OCI-LY3 (cell line): ENCODE measurements around the gene SGK2.

Experiments used
- H2AFZ ChIP-seq: fragments of 200-600, 300-600 bp; shearing (Covaris generic); 2 replicates; pipeline ENCODE4 v1.6.0; 2014; ENCODE audit warnings: antibody characterized with exemption, low read depth, low read length
- H3K27ac ChIP-seq: fragments of 200-600, 300-600 bp; sonication (generic); 2 replicates; pipeline ENCODE4 v1.5.1; 2014; ENCODE audit warnings: mild to moderate bottlenecking, low read length, moderate library complexity, mixed read lengths
- H3K27me3 ChIP-seq: fragments of 200-600, 300-600 bp; sonication (generic); 2 replicates; pipeline ENCODE4 v1.6.1; 2014; ENCODE audit warnings: low read depth, low read length, mixed read lengths
- H3K36me3 ChIP-seq: fragments of 200-600, 300-600 bp; sonication (generic); replicated peaks from 2 replicates; pipeline ENCODE3; 2014; ENCODE audit warnings: low read depth, low read length, mixed read lengths
- H3K4me1 ChIP-seq: fragments of 300-600, 200-600 bp; sonication (generic); 2 replicates; pipeline ENCODE4 v1.6.1; 2014; ENCODE audit warnings: low read length, mixed read lengths
- H3K4me2 ChIP-seq: fragments of 200-600, 300-600 bp; sonication (generic); 2 replicates; pipeline ENCODE4 v1.6.1; 2014; ENCODE audit warnings: low read length, mixed read lengths
- H3K4me3 ChIP-seq: fragments of 300-600, 200-600 bp; sonication (generic); 2 replicates; pipeline ENCODE4 v1.5.1; 2014; ENCODE audit warnings: antibody characterized with exemption, mild to moderate bottlenecking, low read length, moderate library complexity
- H3K79me2 ChIP-seq: fragments of 300-600, 200-600 bp; shearing (Covaris generic); 2 replicates; pipeline ENCODE4 v1.6.1; 2014; ENCODE audit warnings: mild to moderate bottlenecking, low read length, mixed read lengths
- H3K9ac ChIP-seq: fragments of 300-600, 200-600 bp; shearing (Covaris generic); 2 replicates; pipeline ENCODE4 v1.6.0; 2014; ENCODE audit warnings: mild to moderate bottlenecking, low read length, moderate library complexity
- H3K9me3 ChIP-seq: fragments of 200-600, 300-600 bp; shearing (Covaris generic); 2 replicates; pipeline ENCODE4 v1.6.1; 2014; ENCODE audit warnings: low read length, mixed read lengths; ENCODE audit not compliant: insufficient read depth
- H4K20me1 ChIP-seq: fragments of 200-600, 300-600 bp; sonication (generic); 2 replicates; pipeline ENCODE4 v1.6.1; 2016; ENCODE audit warnings: low read length, mixed read lengths; ENCODE audit not compliant: insufficient read depth
- EZH2phosphoT487 ChIP-seq: fragments of 200-600 bp; shearing (Covaris generic); IDR thresholded peaks from 2 replicates; pipeline ENCODE4 v1.6.1; 2018; ENCODE audit warnings: antibody characterized with exemption, mixed run types, low read depth
- TF ChIP-seq, protein P1 (sequence below): fragments of 200-600, 300-600 bp; sonication (generic); IDR thresholded peaks from 2 replicates; pipeline ENCODE4 v1.5.1; 2014; ENCODE audit warnings: antibody characterized with exemption, low read length, low read depth

Gene SGK2

GRCh38 chr20:43568706-43569105, 9.9 kb downstream of the SGK2 start:
- TF ChIP-seq, protein P1, sequence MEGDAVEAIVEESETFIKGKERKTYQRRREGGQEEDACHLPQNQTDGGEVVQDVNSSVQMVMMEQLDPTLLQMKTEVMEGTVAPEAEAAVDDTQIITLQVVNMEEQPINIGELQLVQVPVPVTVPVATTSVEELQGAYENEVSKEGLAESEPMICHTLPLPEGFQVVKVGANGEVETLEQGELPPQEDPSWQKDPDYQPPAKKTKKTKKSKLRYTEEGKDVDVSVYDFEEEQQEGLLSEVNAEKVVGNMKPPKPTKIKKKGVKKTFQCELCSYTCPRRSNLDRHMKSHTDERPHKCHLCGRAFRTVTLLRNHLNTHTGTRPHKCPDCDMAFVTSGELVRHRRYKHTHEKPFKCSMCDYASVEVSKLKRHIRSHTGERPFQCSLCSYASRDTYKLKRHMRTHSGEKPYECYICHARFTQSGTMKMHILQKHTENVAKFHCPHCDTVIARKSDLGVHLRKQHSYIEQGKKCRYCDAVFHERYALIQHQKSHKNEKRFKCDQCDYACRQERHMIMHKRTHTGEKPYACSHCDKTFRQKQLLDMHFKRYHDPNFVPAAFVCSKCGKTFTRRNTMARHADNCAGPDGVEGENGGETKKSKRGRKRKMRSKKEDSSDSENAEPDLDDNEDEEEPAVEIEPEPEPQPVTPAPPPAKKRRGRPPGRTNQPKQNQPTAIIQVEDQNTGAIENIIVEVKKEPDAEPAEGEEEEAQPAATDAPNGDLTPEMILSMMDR = no peak
- TF ChIP-seq EZH2phosphoT487 = no peak
- no peaks in the 10 kb centered on the region for H3K36me3 ChIP-seq
- H3K27ac ChIP-seq = no peak overlapping the region
- no peak overlapping the region for H3K4me2 ChIP-seq
- H3K9me3 ChIP-seq = no peaks in the 10 kb centered on the region
- H3K27me3 ChIP-seq = no peaks in the 10 kb centered on the region
- no peaks in the 10 kb centered on the region for H3K79me2 ChIP-seq
- no peaks in the 10 kb centered on the region for H3K4me1 ChIP-seq
- H3K4me3 ChIP-seq = no peak overlapping the region
- no peak overlapping the region for H3K9ac ChIP-seq
- H4K20me1 ChIP-seq = no peaks in the 10 kb centered on the region
- H2AFZ ChIP-seq = no peak overlapping the region

DNA sequence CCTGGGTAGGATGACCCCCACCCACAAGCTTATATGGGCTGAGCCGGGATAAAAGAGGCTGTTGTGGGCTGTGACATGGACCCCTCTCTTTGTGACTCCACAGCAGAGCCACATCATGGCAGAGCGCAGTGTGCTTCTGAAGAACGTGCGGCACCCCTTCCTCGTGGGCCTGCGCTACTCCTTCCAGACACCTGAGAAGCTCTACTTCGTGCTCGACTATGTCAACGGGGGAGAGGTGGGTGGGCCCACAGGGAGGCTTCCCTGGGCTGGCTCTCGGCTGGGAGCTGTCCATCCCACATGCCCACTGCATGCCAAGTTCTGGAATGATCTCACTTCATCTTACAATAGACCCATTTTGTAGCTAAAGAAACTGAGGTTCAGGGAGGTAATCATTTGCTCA, 10.5 kb downstream of the SGK2 start:
- H3K36me3 ChIP-seq = no peaks in the 10 kb centered on the region
- no peak for TF ChIP-seq EZH2phosphoT487
- TF ChIP-seq, protein P1 = no peak
- no peak overlapping the region for H3K9ac ChIP-seq
- no peaks in the 10 kb centered on the region for H3K79me2 ChIP-seq
- no peak overlapping the region for H3K27ac ChIP-seq
- no peaks in the 10 kb centered on the region for H3K27me3 ChIP-seq
- H3K4me1 ChIP-seq = no peaks in the 10 kb centered on the region
- H4K20me1 ChIP-seq = no peaks in the 10 kb centered on the region
- no peak overlapping the region for H2AFZ ChIP-seq
- H3K4me2 ChIP-seq = no peak overlapping the region
- no peaks in the 10 kb centered on the region for H3K9me3 ChIP-seq
- H3K4me3 ChIP-seq = no peak overlapping the region

DNA sequence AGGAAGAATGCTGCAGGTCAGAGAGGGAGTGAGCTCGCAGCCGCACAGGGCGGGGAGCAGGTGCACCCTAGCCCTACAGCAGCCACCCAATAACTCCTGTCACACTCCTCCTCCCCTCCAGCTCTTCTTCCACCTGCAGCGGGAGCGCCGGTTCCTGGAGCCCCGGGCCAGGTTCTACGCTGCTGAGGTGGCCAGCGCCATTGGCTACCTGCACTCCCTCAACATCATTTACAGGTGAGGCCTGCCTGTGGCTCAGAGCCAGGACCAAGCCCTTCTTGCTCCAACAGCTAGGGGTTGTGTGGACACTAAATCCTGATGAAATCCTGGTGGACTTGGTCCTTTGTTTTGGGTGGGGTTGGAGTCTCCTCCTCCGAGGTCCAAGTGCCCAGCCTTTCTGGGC, 11.7 kb downstream of the SGK2 start:
- Histone ChIP-seq H3K27ac (no peak overlapping the region), H3K27me3 (no peaks in the 10 kb centered on the region), H4K20me1 (no peaks in the 10 kb centered on the region), H3K9me3 (no peaks in the 10 kb centered on the region), H3K4me1 (no peaks in the 10 kb centered on the region), H3K9ac (no peak overlapping the region), H3K79me2 (no peaks in the 10 kb centered on the region), H3K36me3 (no peaks in the 10 kb centered on the region), H2AFZ (no peak overlapping the region), H3K4me3 (no peak overlapping the region), H3K4me2 (no peak overlapping the region)
- TF ChIP-seq, protein P1 = no peak
- no peak for TF ChIP-seq EZH2phosphoT487

DNA sequence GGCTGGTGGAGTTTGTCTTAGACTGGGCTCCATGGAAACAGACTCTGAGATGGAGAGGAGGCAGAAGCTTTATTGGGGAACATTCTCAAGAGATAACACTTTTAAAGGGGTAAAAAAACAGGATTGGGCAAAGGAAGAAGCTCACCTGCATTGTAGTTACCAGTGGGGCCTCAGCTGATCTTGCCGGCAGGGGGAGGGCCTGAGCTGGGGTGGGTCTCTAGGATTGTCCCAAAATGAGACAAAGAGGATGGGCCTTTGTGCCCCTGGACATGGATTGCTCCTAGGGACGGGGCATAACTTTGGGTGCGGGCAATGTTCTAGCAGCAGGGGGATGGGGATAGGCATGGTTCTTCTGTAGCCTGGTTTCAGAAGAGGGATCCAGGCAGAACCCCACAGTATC, 12.5 kb downstream of the SGK2 start:
- no peak overlapping the region for H3K9ac ChIP-seq
- H3K27me3 ChIP-seq = no peaks in the 10 kb centered on the region
- H3K36me3 ChIP-seq = no peaks in the 10 kb centered on the region
- H3K79me2 ChIP-seq = no peaks in the 10 kb centered on the region
- no peaks in the 10 kb centered on the region for H4K20me1 ChIP-seq
- H3K4me3 ChIP-seq = no peak overlapping the region
- H3K4me2 ChIP-seq = no peak overlapping the region
- TF ChIP-seq, protein P1 = peak; percentile 58
- TF ChIP-seq EZH2phosphoT487 = no peak
- no peak overlapping the region for H3K27ac ChIP-seq
- H3K4me1 ChIP-seq = no peaks in the 10 kb centered on the region
- no peak overlapping the region for H2AFZ ChIP-seq
- H3K9me3 ChIP-seq = no peaks in the 10 kb centered on the region
